Measurements from ENCODE around the gene CAMTA1. TPM values are rescaled to one million over a fixed set of nuclear protein-coding genes. Genes with fewer than 3 reads are reported as not detected.

The CAMTA1 gene
- total RNA-seq, 1 experiment from 2014 or later, result 82.2 TPM

- TF ChIP-seq SIN3A (IDR thresholded peaks at IDR 0.05; ENCODE audit: borderline replicate concordance, insufficient read depth, low read depth, low read length) (no peak), REST (IDR thresholded peaks at IDR 0.05; ENCODE audit: insufficient read depth in 1 of 2, low read depth in 2 of 2, low read length in 1 of 2) (no peak), CTCF (IDR thresholded peaks at IDR 0.05) (no peak), TCF7L2 (IDR thresholded peaks at IDR 0.05; ENCODE audit: low read depth, low read length) (no peak), POLR2AphosphoS5 (IDR thresholded peaks at IDR 0.05; ENCODE audit: low read depth, low read length) (no peak)
- Histone ChIP-seq H3K27ac (ENCODE audit: low read length) (no peak overlapping the region), H3K36me3 (ENCODE audit: control insufficient read depth, insufficient read depth, low read length) (no peaks in the 10 kb centered on the region), H3K4me3 (ENCODE audit: low read depth in 2 of 2, low read length in 2 of 2) (no peak overlapping the region), H3K4me1 (ENCODE audit: control insufficient read depth, insufficient read depth, low read length) (peaks cover under 1% of the 10 kb centered on the region; the same call in 1 of the 2 replicates), H3K27me3 (ENCODE audit: control insufficient read depth, insufficient read depth, low read length) (no peaks in the 10 kb centered on the region), H3K9me3 (ENCODE audit: control insufficient read depth, insufficient read depth, low read depth, low read length) (no peaks in the 10 kb centered on the region)
- ChIA-PET POLR2A (no interaction called here), CTCF (no interaction called here)
- BruUV-seq (replicated peaks), result no TSS peak
- no peak for DNase-seq (ENCODE audit: low read depth, low spot score)
- no peak for ATAC-seq
- intact Hi-C loops (cut with micrococcal nuclease; ENCODE audit: unreplicated experiment) (loop anchor here (5.0 kb wide), 2 partner anchors 427 to 497 kb away; no protein-coding TSS in a partner anchor), in situ Hi-C loops (cut with HindIII; ENCODE audit: low pct_unique_long_range_greater_than_20kb, low sequenced_read_pairs) (no loop called here)
These were observed 433.8 kb downstream of the CAMTA1 start for GRCh38 chr1:7219031-7219430.

- TF ChIP-seq SIN3A (IDR thresholded peaks at IDR 0.05; ENCODE audit: borderline replicate concordance, insufficient read depth, low read depth, low read length), result no peak
- TF ChIP-seq CTCF (IDR thresholded peaks at IDR 0.05), result no peak
- Histone ChIP-seq H3K27ac (ENCODE audit: low read length) (no peak overlapping the region), H3K4me1 (ENCODE audit: control insufficient read depth, insufficient read depth, low read length) (peaks cover 3% of the 10 kb centered on the region; the same call in 1 of the 2 replicates), H3K27me3 (ENCODE audit: control insufficient read depth, insufficient read depth, low read length) (no peaks in the 10 kb centered on the region), H3K4me3 (ENCODE audit: low read depth in 2 of 2, low read length in 2 of 2) (no peak overlapping the region), H3K36me3 (ENCODE audit: control insufficient read depth, insufficient read depth, low read length) (no peaks in the 10 kb centered on the region), H3K9me3 (ENCODE audit: control insufficient read depth, insufficient read depth, low read depth, low read length) (no peaks in the 10 kb centered on the region)
- intact Hi-C loops (cut with micrococcal nuclease; ENCODE audit: unreplicated experiment) (loop anchor here (10.0 kb wide), 1 partner anchor 315 kb away; no protein-coding TSS in a partner anchor), in situ Hi-C loops (cut with HindIII; ENCODE audit: low pct_unique_long_range_greater_than_20kb, low sequenced_read_pairs) (no loop called here)
- CTCF ChIA-PET, result no interaction called here
- DNase-seq (ENCODE audit: low read depth, low spot score) (no peak), ATAC-seq (no peak)
- POLR2A ChIA-PET, result no interaction called here
- no TSS peak for BruUV-seq (replicated peaks)
These were observed 434.8 kb downstream of the CAMTA1 start for GRCh38 chr1:7220007-7220406.
